Activated T-cell treated with anti-CD3 and anti-CD28 coated beads for 24 hours (primary cell): ENCODE results near the gene FARSB.

ENCODE experiments used
- DNase-seq: peaks from one replicate; pipeline ENCODE4 v3.0.0-alpha.2; 2020; ENCODE audit warnings: low read depth

The FARSB gene

GRCh38 chr2:222548992-222549391, 106.9 kb downstream of the FARSB start:
- no peak for DNase-seq

- DNase-seq: no peak
Observed at GRCh38 chr2:222547083-222547482, 108.8 kb downstream of the FARSB start.

- no peak for DNase-seq
Observed at GRCh38 chr2:222545823-222546795, 109.8 kb downstream of the FARSB start.

- no peak for DNase-seq
Observed at GRCh38 chr2:222544661-222545060, 111.2 kb downstream of the FARSB start.

GRCh38 chr2:222538535-222538934, 117.4 kb downstream of the FARSB start:
- DNase-seq: no peak

- DNase-seq: no peak
Observed at GRCh38 chr2:222535477-222535876, 120.4 kb downstream of the FARSB start.

GRCh38 chr2:222532315-222532714, 123.6 kb downstream of the FARSB start:
- DNase-seq: no peak

GRCh38 chr2:222526480-222527277, 129.2 kb downstream of the FARSB start:
- no peak for DNase-seq

- no peak for DNase-seq
Observed at GRCh38 chr2:222525811-222526210, 130.1 kb downstream of the FARSB start.

GRCh38 chr2:222523783-222524544, 131.9 kb downstream of the FARSB start:
- DNase-seq: no peak

GRCh38 chr2:222522082-222522481, 133.8 kb downstream of the FARSB start:
- no peak for DNase-seq

GRCh38 chr2:222521099-222521498, 134.8 kb downstream of the FARSB start:
- DNase-seq: no peak
